ENCODE results near the gene CLDND2. TPM values are rescaled to one million over a fixed set of nuclear protein-coding genes. Genes with fewer than 3 reads are reported as not detected.

CLDND2 gene
- total RNA-seq, 2 donors from 2014 or later: 0.37 to 1.5 TPM

DNA sequence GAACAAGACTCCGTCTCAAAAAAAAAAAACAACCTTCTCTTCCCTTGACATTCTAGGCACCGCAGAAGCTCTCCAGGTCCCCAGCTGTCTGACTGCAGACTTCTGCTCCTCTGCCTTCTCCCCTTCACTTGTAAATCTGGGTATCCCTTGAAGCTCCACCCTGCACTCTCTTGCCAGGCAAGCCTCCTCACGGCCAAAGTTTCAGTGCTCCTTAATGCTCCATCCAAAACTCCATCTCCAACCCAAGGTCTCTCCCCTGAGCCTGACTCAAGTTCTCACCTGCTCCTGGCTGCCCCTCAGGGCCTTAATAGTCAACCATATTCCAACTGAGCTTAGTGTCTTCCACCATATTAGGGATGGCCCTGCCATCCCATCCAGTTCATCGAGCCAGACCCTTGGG, 1.4 kb upstream of the CLDND2 start:
- H3K4me3 Mint-ChIP-seq: peak overlapping the region; percentile 100
- peaks cover 15% of the 10 kb centered on the region for H3K36me3 Mint-ChIP-seq (ENCODE audit: low read depth)
- peak overlapping the region; percentile 90 for H3K27ac Mint-ChIP-seq
- H3K27me3 Mint-ChIP-seq: no peaks in the 10 kb centered on the region
- no peak for ATAC-seq (replicated peaks)
- peaks cover 45% of the 10 kb centered on the region for H3K4me1 Mint-ChIP-seq
- no peaks in the 10 kb centered on the region for H3K9me3 Mint-ChIP-seq

DNA sequence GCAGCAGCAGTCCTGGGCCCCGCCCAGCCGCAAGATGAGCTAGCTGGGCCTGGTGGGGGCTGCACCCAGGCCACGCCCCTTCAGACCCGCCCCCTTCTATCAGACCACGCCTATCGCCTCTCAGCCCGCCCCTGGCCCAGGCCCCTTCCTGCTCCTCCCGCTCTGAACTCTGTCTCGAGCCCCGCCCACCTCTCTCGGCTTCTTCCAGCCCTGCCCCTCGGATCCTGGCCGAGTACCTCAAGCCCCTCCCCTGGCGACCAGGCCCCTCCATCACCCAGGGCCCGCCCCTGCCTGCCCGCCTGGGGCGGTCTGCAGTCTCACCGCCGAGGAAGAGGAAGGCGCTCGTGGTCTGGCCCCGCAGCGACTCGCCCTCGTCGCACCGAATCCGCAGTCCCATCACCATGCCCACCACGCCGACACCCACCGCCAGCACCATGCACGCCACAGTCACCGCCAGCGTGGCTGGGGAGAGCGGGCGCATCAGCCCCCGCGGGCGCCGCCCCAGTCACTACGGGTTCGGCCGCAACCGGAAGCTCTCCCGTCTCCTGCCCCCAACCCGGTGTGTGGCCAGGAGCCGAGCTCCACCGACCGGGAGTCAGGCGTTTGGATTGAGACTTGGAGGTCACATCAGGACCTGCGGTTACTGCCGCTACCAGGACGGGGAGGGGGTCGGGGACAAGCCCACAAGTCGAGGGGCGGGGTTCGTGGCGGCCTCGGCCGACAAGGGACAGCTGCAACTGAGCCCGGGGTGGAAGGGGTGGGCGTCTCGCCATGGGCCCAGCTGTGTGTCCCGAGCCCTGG, 1.0 kb downstream of the CLDND2 start:
- Mint-ChIP-seq H3K36me3 (ENCODE audit: low read depth) (peaks cover 30% of the 10 kb centered on the region), H3K4me1 (peaks cover 47% of the 10 kb centered on the region), H3K27me3 (no peaks in the 10 kb centered on the region), H3K9me3 (no peaks in the 10 kb centered on the region), H3K4me3 (peak overlapping the region; percentile 100), H3K27ac (peak overlapping the region; percentile 98)
- ATAC-seq (replicated peaks): peak; percentile 83

DNA sequence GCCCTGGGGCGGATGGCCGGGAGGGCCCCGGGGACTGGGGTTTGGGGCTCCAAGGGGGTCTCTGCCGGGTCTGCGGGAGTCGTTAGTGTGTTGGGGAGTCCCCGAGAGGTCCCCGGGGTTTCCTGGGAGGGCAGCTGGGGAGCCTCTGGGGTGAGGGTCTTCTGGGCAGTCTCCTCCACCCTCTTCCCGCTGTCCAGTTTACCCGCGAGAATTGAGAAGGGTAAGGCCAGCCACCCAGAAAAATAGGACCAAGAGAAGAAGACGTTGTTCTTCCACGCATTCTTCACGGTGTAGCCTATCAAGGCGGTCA, 1.6 kb downstream of the CLDND2 start:
- H3K27ac Mint-ChIP-seq: peak overlapping the region; percentile 98
- no peaks in the 10 kb centered on the region for H3K9me3 Mint-ChIP-seq
- H3K36me3 Mint-ChIP-seq (ENCODE audit: low read depth): peaks cover 33% of the 10 kb centered on the region
- no peak for ATAC-seq (replicated peaks)
- peak overlapping the region; percentile 100 for H3K4me3 Mint-ChIP-seq
- no peaks in the 10 kb centered on the region for H3K27me3 Mint-ChIP-seq
- peaks cover 44% of the 10 kb centered on the region for H3K4me1 Mint-ChIP-seq

DNA sequence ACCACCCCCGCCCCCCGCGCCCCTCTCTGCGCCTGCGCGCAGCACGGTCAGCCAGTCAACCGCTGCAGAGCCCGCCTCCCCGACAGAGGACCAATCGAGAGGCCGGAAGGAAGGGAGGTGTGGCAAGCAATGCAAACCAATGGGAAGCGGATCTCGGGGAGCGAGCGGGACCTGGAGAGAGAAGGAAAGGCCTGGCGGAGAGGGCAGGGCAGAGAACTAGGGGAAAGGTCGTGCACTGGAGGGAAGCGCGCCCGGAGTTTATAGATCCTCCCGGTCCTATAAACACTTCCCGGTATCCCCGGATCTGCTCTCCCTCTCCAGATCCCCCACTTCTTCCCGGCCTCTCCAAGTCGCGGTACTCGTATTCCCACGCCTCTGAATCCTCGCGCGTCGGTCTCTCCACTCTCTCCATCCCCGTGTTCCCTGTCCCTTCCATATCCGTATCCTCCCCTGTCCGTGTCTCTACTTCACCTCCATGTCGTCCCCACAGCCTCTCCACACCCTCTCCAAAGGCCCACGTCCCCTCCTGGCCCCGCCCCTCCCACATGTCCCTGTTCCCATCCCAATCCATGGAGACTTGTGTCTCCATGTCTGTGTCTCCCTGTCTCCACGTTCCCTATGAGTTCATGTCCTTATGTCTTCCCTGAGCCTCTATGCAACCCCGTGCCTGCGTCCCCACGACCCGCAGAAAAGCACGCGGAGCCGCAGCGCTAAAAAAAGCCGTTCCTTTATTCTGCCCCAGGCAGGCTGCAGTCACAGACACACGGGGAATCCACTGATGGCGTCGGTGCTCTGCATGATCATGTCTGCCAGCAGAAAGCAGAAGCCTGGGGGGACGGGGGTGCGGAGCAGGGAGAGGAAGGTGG, 2.2 kb downstream of the CLDND2 start:
- peak; percentile 70 for ATAC-seq (replicated peaks)
- H3K36me3 Mint-ChIP-seq (ENCODE audit: low read depth): peaks cover 33% of the 10 kb centered on the region
- no peaks in the 10 kb centered on the region for H3K27me3 Mint-ChIP-seq
- peak overlapping the region; percentile 98 for H3K27ac Mint-ChIP-seq
- peaks cover 38% of the 10 kb centered on the region for H3K4me1 Mint-ChIP-seq
- no peaks in the 10 kb centered on the region for H3K9me3 Mint-ChIP-seq
- peak overlapping the region; percentile 100 for H3K4me3 Mint-ChIP-seq

DNA sequence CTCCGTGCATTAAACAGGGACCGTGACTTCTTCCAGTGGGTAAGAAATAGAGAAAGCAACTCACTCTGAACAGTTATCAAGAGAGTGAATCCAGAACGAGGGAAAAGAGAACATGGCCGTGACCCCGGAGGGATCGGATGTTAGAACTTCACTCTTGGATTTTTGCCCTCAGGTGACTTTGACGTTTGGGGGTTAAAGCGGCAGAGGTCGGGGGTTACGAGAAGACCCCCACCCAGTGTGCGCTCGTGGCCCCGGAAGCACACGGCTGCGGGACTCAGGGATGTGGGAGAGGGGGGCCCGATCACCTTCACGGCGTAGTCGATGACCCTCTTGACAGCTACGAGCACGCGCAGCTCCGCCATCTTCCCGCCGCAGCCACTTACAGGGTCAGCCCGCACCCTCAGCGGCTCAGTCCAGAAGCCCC, 2.8 kb downstream of the CLDND2 start, which contains the start of gene ETFB:
Gene ETFB, minus strand, starts transcription at position 424 of the 424 bp plus-strand sequence. Its CDS starts 62 bp downstream, at position 362.
- Mint-ChIP-seq H3K27ac (peak within 1 kb of the TSS; percentile 98), H3K27me3 (no peaks in the 10 kb centered on the region), H3K4me1 (peaks cover 32% of the 10 kb centered on the region), H3K4me3 (peak within 1 kb of the TSS; percentile 100), H3K36me3 (ENCODE audit: low read depth) (peaks cover 33% of the 10 kb centered on the region), H3K9me3 (no peaks in the 10 kb centered on the region)
- ATAC-seq (replicated peaks): no peak

DNA sequence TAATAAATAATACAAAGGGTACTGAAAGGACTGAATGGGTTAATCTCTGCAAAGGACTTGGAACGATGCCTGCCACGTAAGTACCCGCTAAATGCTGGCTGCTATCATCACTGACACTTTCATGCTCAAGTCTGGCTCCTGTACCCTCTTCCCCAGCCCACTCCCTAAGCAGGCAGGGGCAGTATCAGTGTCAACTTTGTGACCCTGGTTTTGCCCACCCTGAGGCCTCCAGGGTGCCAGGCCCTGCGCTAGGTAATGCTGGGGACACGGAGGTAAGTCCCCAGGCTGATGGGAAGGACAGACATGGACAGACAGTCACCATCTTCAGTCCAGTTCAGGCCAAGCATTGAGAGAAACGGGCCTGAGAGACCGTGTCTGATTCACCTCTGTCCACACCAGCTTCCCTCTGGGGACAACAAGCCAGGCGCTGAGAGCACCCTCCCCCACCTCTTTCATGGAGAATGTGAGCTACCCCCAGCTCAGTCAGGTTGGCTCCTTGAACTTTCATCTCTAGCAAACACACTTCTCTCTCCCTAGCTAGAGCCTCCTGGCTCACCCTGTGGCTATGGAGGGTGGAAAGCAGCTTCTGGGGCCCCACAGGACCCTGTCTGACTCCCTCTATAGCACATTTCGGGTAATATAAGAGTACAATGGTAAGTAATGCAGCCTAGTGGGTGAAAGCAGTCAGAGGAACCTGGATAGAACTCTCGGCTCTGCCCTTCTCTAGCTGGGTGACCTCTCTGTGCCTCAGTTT, 3.4 kb downstream of the CLDND2 start:
- H3K4me1 Mint-ChIP-seq: peaks cover 26% of the 10 kb centered on the region
- no peak for ATAC-seq (replicated peaks)
- H3K9me3 Mint-ChIP-seq: no peaks in the 10 kb centered on the region
- H3K27ac Mint-ChIP-seq: peak overlapping the region; percentile 98
- no peaks in the 10 kb centered on the region for H3K27me3 Mint-ChIP-seq
- peak overlapping the region; percentile 100 for H3K4me3 Mint-ChIP-seq
- peaks cover 33% of the 10 kb centered on the region for H3K36me3 Mint-ChIP-seq (ENCODE audit: low read depth)

DNA sequence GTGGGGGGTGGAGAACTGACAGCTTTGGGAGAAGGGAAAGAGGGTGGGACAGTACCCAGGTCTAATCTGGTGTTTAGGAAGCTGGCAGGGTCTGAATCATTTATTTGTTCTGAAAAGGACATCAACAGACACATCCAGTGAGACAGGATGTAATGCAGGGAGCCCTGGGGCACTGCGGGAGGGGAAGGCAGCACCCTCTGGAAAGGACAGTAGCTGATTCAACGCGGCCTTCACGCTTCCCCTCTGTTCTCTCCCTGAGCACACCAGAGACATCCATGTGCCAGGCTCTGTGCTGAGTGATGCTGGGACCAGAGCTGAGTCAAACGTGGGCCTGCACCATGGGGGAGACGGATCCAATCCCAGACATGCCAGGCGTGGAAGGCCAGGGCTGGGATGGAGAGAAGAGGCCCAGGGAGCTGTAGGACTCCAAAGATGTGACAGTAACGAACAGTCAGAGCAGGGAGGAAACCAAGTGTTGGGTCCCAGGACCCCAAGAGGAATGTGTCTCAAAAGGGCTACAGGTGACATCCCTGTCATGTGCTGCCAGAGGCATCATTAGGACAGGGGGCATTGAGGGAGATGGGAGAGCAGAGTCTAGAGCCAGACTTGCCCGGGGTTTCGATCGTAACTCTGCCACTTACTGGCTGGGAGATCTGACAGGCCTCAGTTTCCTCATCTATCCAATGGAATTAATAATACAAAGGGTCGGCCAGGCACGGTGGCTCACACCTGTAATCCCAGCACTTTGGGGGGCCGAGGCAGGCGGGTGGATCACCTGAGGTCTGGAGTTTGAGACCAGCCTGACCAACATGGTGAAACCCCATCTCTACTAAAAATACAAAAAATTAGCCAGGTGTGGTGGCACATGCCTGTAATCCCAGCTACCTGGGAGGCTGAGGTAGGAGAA, 4.3 kb downstream of the CLDND2 start:
- H3K27ac Mint-ChIP-seq: peak overlapping the region; percentile 91

DNA sequence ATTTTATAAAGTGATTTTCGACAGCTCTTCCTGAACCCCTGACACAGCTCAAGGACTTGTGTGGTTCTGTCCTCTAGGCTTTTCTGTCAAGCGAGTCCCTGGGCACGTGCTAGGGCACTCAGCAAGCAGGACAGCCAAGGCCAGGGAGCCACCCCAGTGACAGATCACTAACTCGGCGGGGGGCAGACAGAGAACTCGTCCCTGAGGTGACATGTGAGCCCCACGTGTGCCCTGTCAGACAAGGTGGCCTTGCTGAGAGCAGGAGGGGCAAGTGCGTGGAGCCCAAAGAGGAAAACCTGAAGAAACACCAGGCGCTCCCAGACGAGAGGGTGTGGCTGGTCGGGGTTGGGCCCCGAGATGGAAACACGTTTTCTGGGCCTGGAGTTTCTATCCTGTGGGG, 7.6 kb downstream of the CLDND2 start:
- H3K4me1 Mint-ChIP-seq: peaks cover 27% of the 10 kb centered on the region

More for the DNA sequence above, 4.3 kb downstream of the CLDND2 start:
- Mint-ChIP-seq H3K4me1 (peaks cover 25% of the 10 kb centered on the region), H3K4me3 (peak overlapping the region; percentile 76), H3K27me3 (no peaks in the 10 kb centered on the region), H3K9me3 (no peaks in the 10 kb centered on the region), H3K36me3 (ENCODE audit: low read depth) (peaks cover 33% of the 10 kb centered on the region)
- ATAC-seq (replicated peaks): no peak

DNA sequence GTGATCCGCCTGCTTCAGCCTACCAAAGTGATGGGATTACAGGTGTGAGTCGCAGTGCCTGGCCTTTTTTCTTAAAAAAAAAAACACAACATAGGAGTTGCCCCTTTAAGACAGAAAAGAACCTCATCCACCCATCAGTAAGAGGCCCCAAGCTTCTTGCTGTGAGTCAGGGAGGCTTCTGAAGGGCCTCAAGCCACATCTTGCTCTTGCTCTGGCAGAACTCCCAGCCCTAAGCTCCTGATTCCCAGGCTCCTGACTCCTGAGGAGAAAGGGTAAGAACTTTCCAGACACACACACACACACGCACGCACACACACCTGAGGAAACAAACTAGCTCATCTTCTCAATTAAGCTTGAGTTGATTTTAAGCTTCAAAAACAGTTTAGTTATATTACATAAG, 9.5 kb downstream of the CLDND2 start:
- no peak overlapping the region for H3K27ac Mint-ChIP-seq
- H3K27me3 Mint-ChIP-seq: no peaks in the 10 kb centered on the region
- H3K9me3 Mint-ChIP-seq: no peaks in the 10 kb centered on the region
- peaks cover 14% of the 10 kb centered on the region for H3K36me3 Mint-ChIP-seq (ENCODE audit: low read depth)
- no peak overlapping the region for H3K4me3 Mint-ChIP-seq
- H3K4me1 Mint-ChIP-seq: peaks cover 32% of the 10 kb centered on the region
- no peak for ATAC-seq (replicated peaks)

More for the DNA sequence above, 7.6 kb downstream of the CLDND2 start:
- no peak for ATAC-seq (replicated peaks)
- Mint-ChIP-seq H3K36me3 (ENCODE audit: low read depth) (peaks cover 17% of the 10 kb centered on the region), H3K9me3 (no peaks in the 10 kb centered on the region), H3K27ac (no peak overlapping the region), H3K4me3 (no peak overlapping the region), H3K27me3 (no peaks in the 10 kb centered on the region)

DNA sequence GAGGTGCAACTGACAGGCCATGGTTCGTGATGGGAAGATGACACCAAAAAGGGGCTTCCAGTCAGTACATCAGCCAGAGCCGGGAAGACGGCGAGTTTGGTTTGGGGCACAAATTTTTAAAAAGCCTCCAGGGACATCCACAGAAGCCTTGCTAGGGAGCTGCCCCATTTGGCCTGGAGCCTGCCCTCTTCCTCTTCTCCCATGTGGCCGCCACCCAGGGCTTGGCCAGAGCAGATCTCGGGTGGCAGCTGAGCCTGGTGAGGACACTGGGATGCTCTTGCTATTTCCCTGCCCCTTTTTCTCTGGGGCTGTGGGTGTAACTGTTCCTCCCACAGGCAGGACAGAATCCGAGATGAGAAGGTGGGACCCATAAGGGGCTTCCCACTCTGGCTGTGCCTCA, 10.9 kb downstream of the CLDND2 start:
- Mint-ChIP-seq H3K27ac (no peak overlapping the region), H3K27me3 (no peaks in the 10 kb centered on the region), H3K36me3 (ENCODE audit: low read depth) (peaks cover 6% of the 10 kb centered on the region), H3K9me3 (no peaks in the 10 kb centered on the region), H3K4me1 (peaks cover 22% of the 10 kb centered on the region), H3K4me3 (no peak overlapping the region)
- no peak for ATAC-seq (replicated peaks)

DNA sequence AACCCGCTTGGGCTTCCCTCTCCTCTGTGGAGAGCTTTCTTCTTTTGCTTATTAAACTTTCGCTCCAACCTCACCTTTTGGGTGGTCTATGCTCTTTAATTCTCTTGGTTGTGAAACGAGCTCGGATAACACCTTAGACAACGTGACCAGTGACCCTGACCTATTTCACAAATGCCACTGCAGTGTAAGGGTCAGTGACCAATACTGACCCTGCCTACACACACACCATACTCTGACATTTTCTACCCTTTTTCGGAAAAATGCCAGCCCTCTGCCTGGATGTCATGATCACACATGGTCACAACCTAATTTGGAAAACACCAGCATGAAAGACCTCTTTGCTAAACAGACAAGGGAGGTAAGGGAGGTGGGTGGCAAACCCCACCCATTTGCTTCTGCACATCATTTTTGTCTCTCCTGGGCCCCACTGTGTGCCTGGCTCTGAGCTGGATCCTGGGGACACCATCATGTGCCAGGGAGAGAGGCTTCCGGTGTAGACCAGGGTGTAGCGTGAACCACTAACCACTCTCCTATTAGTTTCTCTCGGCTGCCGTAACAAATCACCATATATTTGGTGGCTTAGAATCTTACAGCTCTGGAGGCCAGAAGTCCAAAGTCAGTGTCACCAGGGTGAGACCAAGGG, 12.5 kb downstream of the CLDND2 start:
- Mint-ChIP-seq H3K36me3 (ENCODE audit: low read depth) (peaks cover 18% of the 10 kb centered on the region), H3K27me3 (no peaks in the 10 kb centered on the region), H3K27ac (no peak overlapping the region)

DNA sequence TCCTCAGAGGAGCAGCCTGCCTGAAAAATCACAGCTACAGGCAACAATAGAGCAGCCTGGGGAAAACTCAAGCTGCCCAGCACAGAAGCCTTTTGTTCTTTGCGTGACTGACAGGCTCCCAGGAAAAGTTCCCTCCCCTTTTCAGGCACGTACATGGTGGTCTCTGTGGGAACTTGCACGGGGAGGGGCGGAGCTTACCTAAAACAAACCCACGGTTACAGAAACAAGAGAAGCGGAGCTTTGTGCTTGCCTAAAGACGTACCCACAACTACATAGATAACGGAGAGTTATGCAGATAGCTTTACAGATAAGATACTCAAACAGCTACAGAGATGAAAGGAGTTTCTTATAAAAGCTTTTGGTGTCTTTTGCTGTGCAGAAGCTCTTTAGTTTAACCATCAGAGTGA, 14.1 kb downstream of the CLDND2 start:
- peak; percentile 37 for ATAC-seq (replicated peaks)

More for the DNA sequence above, 12.5 kb downstream of the CLDND2 start:
- peaks cover 24% of the 10 kb centered on the region for H3K4me1 Mint-ChIP-seq
- no peaks in the 10 kb centered on the region for H3K9me3 Mint-ChIP-seq
- H3K4me3 Mint-ChIP-seq: no peak overlapping the region
- ATAC-seq (replicated peaks): no peak

DNA sequence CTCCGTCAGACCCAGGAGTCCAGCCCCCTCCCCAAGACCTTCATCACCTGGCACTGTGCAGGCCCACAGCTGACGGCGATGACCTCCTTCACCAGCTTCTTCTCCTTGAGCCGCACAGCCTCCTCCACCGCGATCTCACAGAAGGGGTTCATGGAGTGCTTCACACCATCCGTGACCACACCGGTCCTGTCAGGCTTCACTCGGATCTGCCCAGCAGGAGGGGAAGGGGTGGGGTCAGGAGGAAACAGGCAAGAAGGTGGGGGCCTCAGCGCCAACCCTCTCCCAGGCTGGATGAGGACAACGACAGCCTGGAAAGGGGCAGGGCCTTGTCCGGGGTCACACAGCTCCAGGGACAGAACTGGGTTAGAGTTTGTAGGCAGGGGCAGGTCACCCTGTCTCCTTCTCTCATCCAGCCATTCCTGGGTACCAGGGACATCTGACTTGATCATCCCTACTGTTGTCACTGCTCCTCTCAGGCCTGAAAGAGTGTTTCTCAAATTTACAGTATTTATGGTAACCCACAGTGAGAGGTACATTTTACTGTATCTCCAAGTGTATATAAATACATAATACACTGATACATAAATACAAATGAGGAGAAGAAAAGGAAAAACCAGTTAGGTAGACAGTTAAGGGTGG, 14.6 kb downstream of the CLDND2 start:
- peaks cover 33% of the 10 kb centered on the region for H3K36me3 Mint-ChIP-seq (ENCODE audit: low read depth)
- H3K4me3 Mint-ChIP-seq: peak overlapping the region; percentile 29
- H3K27ac Mint-ChIP-seq: peak overlapping the region; percentile 40
- H3K4me1 Mint-ChIP-seq: peaks cover 20% of the 10 kb centered on the region
- H3K9me3 Mint-ChIP-seq: no peaks in the 10 kb centered on the region
- no peak for ATAC-seq (replicated peaks)
- no peaks in the 10 kb centered on the region for H3K27me3 Mint-ChIP-seq

More for the DNA sequence above, 14.1 kb downstream of the CLDND2 start:
- Mint-ChIP-seq H3K27ac (peak overlapping the region; percentile 40), H3K4me3 (peak overlapping the region; percentile 29), H3K4me1 (peaks cover 24% of the 10 kb centered on the region), H3K9me3 (no peaks in the 10 kb centered on the region), H3K36me3 (ENCODE audit: low read depth) (peaks cover 28% of the 10 kb centered on the region), H3K27me3 (no peaks in the 10 kb centered on the region)
